ENCODE results near the gene SPOPL.

SPOPL gene

GRCh38 chr2:138577066-138577465 lies 75.5 kb downstream of the SPOPL start:
- FAIRE-seq, result no peak
- no peak for TF ChIP-seq CTCF (IDR thresholded peaks at IDR 0.05; ENCODE audit: insufficient read depth, missing control alignments)
- no peak for DNase-seq (ENCODE audit: insufficient read length, low spot score)

- FAIRE-seq, result no peak
- no peak for TF ChIP-seq CTCF (IDR thresholded peaks at IDR 0.05; ENCODE audit: insufficient read depth, missing control alignments)
- DNase-seq (ENCODE audit: insufficient read length, low spot score), result no peak
These were observed 78.0 kb downstream of the SPOPL start for GRCh38 chr2:138579556-138579955.

- no peak for TF ChIP-seq CTCF (IDR thresholded peaks at IDR 0.05; ENCODE audit: insufficient read depth, missing control alignments)
- FAIRE-seq (no peak), DNase-seq (ENCODE audit: insufficient read length, low spot score) (no peak)
These were observed 80.3 kb downstream of the SPOPL start for GRCh38 chr2:138581909-138582308.

- no peak for TF ChIP-seq CTCF (IDR thresholded peaks at IDR 0.05; ENCODE audit: insufficient read depth, missing control alignments)
- no peak for DNase-seq (ENCODE audit: insufficient read length, low spot score)
- FAIRE-seq, result no peak
These were observed 88.1 kb downstream of the SPOPL start for GRCh38 chr2:138589663-138590062.

GRCh38 chr2:138596403-138596802 lies 94.8 kb downstream of the SPOPL start:
- FAIRE-seq, result no peak
- DNase-seq (ENCODE audit: insufficient read length, low spot score), result no peak
- TF ChIP-seq CTCF (IDR thresholded peaks at IDR 0.05; ENCODE audit: insufficient read depth, missing control alignments), result no peak

GRCh38 chr2:138600732-138601457 lies 99.3 kb downstream of the SPOPL start:
- TF ChIP-seq CTCF (IDR thresholded peaks at IDR 0.05; ENCODE audit: insufficient read depth, missing control alignments), result no peak
- FAIRE-seq (no peak), DNase-seq (ENCODE audit: insufficient read length, low spot score) (no peak)

GRCh38 chr2:138601458-138602165 lies 100.0 kb downstream of the SPOPL start:
- FAIRE-seq (no peak), DNase-seq (ENCODE audit: insufficient read length, low spot score) (no peak)
- no peak for TF ChIP-seq CTCF (IDR thresholded peaks at IDR 0.05; ENCODE audit: insufficient read depth, missing control alignments)

All from D721Med (cell line).